C4-2B (cell line): ENCODE measurements around the gene SPATA4.
"Not testable (repeated sequence)": the region's sequence is repeated elsewhere in the genome, so short reads cannot be mapped to it uniquely, and the experiment has no call there.

Experiments used
- CTCF ChIP-seq: fragments of 450-650 bp; conservative IDR thresholded peaks from 2 replicates; pipeline ENCODE4 v1.5.1; 2017; ENCODE audit warnings: mild to moderate bottlenecking
- ZFX ChIP-seq: fragments of 450-650 bp; IDR thresholded peaks from 2 replicates; pipeline ENCODE4 v1.6.1; 2017

DNA sequence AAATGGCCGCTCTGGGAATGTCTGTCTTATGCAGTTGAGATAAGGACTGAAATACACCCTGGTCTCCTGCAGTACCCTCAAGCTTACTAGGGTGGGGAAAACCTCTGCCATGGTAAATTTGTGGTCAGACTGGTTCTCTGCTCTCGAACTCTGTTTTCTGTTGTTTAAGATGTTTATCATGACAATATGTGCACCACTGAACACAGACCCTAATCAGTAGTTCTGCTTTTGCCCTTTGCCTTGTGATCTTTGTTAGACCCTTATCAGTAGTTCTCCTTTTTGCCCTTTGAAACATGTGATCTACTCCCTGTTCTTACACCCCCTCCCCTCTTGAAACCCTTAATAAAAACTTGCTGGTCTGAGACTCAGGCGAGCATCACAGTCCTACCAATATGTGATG is 17.0 kb upstream of the SPATA4 start:
- TF ChIP-seq CTCF, ZFX: not testable (repeated sequence)
